GM23338 (cell line): Measurements from ENCODE around the gene ADGRD2. TPM values are rescaled to one million over a fixed set of nuclear protein-coding genes. Genes with fewer than 3 reads are reported as not detected.

Experiments
- ATAC-seq: fragments of 200-7000 bp; cut with Tn5 transposase; 3 replicates; pipeline ENCODE4 v1.9.1; 2020
- DNase-seq: peaks from one replicate; pipeline ENCODE4 v3.0.0-alpha.2; 2015; ENCODE audit warnings: low spot score
- H2AFZ ChIP-seq: fragments of 200-600 bp; sonication (generic); 2 replicates; pipeline ENCODE4 v1.8.0; 2016; ENCODE audit warnings: antibody characterized with exemption, mild to moderate bottlenecking, moderate library complexity
- H3F3A ChIP-seq: fragments of 200-600 bp; sonication (generic); replicated peaks from 2 replicates; pipeline ENCODE4 v1.8.0; 2017; ENCODE audit warnings: antibody characterized with exemption, mixed run types, low read depth
- H3K27ac ChIP-seq: fragments of 200-600 bp; sonication (generic); 2 replicates; pipeline ENCODE4 v1.6.1; 2016; ENCODE audit warnings: low read depth
- H3K27me3 ChIP-seq: fragments of 200-600 bp; sonication (generic); 2 replicates; pipeline ENCODE4 v1.8.0; 2016; ENCODE audit warnings: mild to moderate bottlenecking, mixed run types, moderate library complexity; ENCODE audit not compliant: insufficient read depth
- H3K36me3 ChIP-seq: fragments of 200-600 bp; sonication (generic); 2 replicates; pipeline ENCODE4 v1.8.0; 2016; ENCODE audit warnings: mild to moderate bottlenecking; ENCODE audit not compliant: insufficient read depth
- H3K4me1 ChIP-seq: fragments of 200-600 bp; sonication (generic); 2 replicates; pipeline ENCODE4 v1.8.0; 2016; ENCODE audit warnings: mild to moderate bottlenecking, moderate library complexity; ENCODE audit not compliant: insufficient read depth
- H3K4me2 ChIP-seq: fragments of 200-600 bp; sonication (generic); 2 replicates; pipeline ENCODE4 v1.7.1; 2017; ENCODE audit warnings: mixed run types
- H3K4me3 ChIP-seq: fragments of 200-600 bp; sonication (generic); 2 replicates; pipeline ENCODE4 v1.6.1; 2016; ENCODE audit warnings: mixed run types
- H3K79me2 ChIP-seq: fragments of 200-600 bp; sonication (generic); replicated peaks from 2 replicates; pipeline ENCODE4 v1.8.0; 2017; ENCODE audit warnings: mild to moderate bottlenecking; ENCODE audit not compliant: insufficient read depth
- H3K9me2 ChIP-seq: fragments of 200-600 bp; sonication (generic); 2 replicates; pipeline ENCODE4 v1.8.0; 2017; ENCODE audit not compliant: insufficient read depth
- H4K20me1 ChIP-seq: fragments of 200-600 bp; sonication (generic); replicated peaks from 2 replicates; pipeline ENCODE4 v1.8.0; 2017; ENCODE audit warnings: mild to moderate bottlenecking; ENCODE audit not compliant: insufficient read depth
- H3K27ac Mint-ChIP-seq: 2 replicates; pipeline ENCODE4 v1.8.0; 2020; ENCODE audit warnings: inconsistent platforms, mild to moderate bottlenecking, moderate library complexity, mixed read lengths
- H3K27me3 Mint-ChIP-seq: 3 replicates; pipeline ENCODE4 v1.8.0; 2022; ENCODE audit warnings: low read depth, mild to moderate bottlenecking, moderate library complexity, mixed read lengths, inconsistent platforms; ENCODE audit not compliant: insufficient read depth, poor library complexity
- H3K36me3 Mint-ChIP-seq: 3 replicates; pipeline ENCODE4 v1.8.0; 2021; ENCODE audit warnings: low read depth, mild to moderate bottlenecking, inconsistent platforms, moderate library complexity, mixed read lengths
- H3K4me1 Mint-ChIP-seq: 3 replicates; pipeline ENCODE4 v1.8.0; 2020; ENCODE audit warnings: mild to moderate bottlenecking, inconsistent platforms, mixed read lengths
- H3K4me3 Mint-ChIP-seq: 3 replicates; pipeline ENCODE4 v1.8.0; 2021; ENCODE audit warnings: moderate library complexity, mild to moderate bottlenecking, inconsistent platforms, mixed read lengths
- H3K9me3 Mint-ChIP-seq: 3 replicates; pipeline ENCODE4 v1.8.0; 2020; ENCODE audit warnings: moderate library complexity, mild to moderate bottlenecking, inconsistent platforms, mixed read lengths
- CTCF ChIP-seq, 2 experiments: fragments of 200-600 bp in 1 of 2; sonication (generic) in 1 of 2; conservative IDR thresholded peaks; 2 replicates each; pipeline versions ENCODE4 v1.5.1 to v1.6.1; 2016 to 2017; ENCODE audit warnings: antibody characterized with exemption in 2 of 2, low read depth in 2 of 2, mild to moderate bottlenecking in 2 of 2, moderate library complexity in 1 of 2
- ETS1 ChIP-seq: IDR thresholded peaks from 2 replicates; pipeline ENCODE4 v1.6.1; 2016; ENCODE audit warnings: antibody characterized with exemption
- POLR2AphosphoS5 ChIP-seq: IDR thresholded peaks from 2 replicates; pipeline ENCODE4 v1.6.1; 2016; ENCODE audit warnings: antibody characterized with exemption, low read depth
- REST ChIP-seq: IDR thresholded peaks from one replicate; pipeline ENCODE4 v1.6.1; 2018; ENCODE audit warnings: antibody characterized with exemption; ENCODE audit not compliant: unreplicated experiment
- ZNF114 ChIP-seq: fragments of 250-450 bp; sonication (Bioruptor Pico); IDR thresholded peaks from 2 replicates; pipeline ENCODE4 v1.5.0; 2020; ENCODE audit warnings: mild to moderate bottlenecking, moderate library complexity
- ZNF331 ChIP-seq: fragments of 250-450 bp; sonication (Bioruptor Pico); IDR thresholded peaks from 2 replicates; pipeline ENCODE4 v1.5.0; 2020; ENCODE audit warnings: low read depth, mild to moderate bottlenecking, moderate library complexity
- ZNF462 ChIP-seq: fragments of 250-450 bp; sonication (Bioruptor Pico); IDR thresholded peaks from 2 replicates; pipeline ENCODE4 v1.5.0; 2020; ENCODE audit warnings: mild to moderate bottlenecking, moderate library complexity
- polyA plus RNA-seq: library from polyadenylated mRNA; unstranded; fragments of >200 nt; fragmentation: Nextera tagmentation; extraction: Ambion mirVana; gene quantifications from 2 replicates; pipeline ENCODE4 v1.2.1, GENCODE V29; 2016
- total RNA-seq: library from RNA; depleted of rRNA; stranded (reverse); fragments of >200 nt; shearing (Covaris generic); gene quantifications from 2 replicates; pipeline ENCODE4 v1.2.3, GENCODE V29; 2014

ADGRD2 gene
- total and polyA plus RNA-seq, 2 experiments from 2014 or later = 0.45 to 0.78 TPM

- Histone ChIP-seq H2AFZ (no peak overlapping the region), H3K27ac (no peak overlapping the region), H3K79me2 (no peaks in the 10 kb centered on the region), H3K36me3 (no peaks in the 10 kb centered on the region), H3K9me2 (no peaks in the 10 kb centered on the region), H3K4me2 (peak overlapping the region; percentile 84), H4K20me1 (no peaks in the 10 kb centered on the region), H3K4me1 (peaks cover 19% of the 10 kb centered on the region), H3F3A (0 out of 2 replicates have a peak, but pooled peaks cover 2% of the 10 kb centered on the region), H3K27me3 (peaks cover 49% of the 10 kb centered on the region), H3K4me3 (peak overlapping the region; percentile 55)
- peak; percentile 44 for DNase-seq
- ATAC-seq = peak; percentile 10
- Mint-ChIP-seq H3K4me3 (peak overlapping the region; percentile 63), H3K9me3 (no peaks in the 10 kb centered on the region), H3K27me3 (peaks cover 39% of the 10 kb centered on the region), H3K4me1 (peaks cover 20% of the 10 kb centered on the region), H3K27ac (no peak overlapping the region), H3K36me3 (no peaks in the 10 kb centered on the region)
- TF ChIP-seq ETS1 (no peak), ZNF114 (CRISPR knock-in tag) (no peak), ZNF331 (no peak), CTCF (conservative IDR thresholded peaks at IDR 0.05; ENCODE audit: low read depth in 2 of 2) (no peak), POLR2AphosphoS5 (no peak), REST (no peak), ZNF462 (CRISPR knock-in tag) (no peak)
Measured at GRCh38 chr9:124477211-124477647, 27.0 kb downstream of the ADGRD2 start.
